Panc1 (cell line): ENCODE results near the gene ACER1.

Experiments used
- POLR2AphosphoS5 ChIP-seq: IDR thresholded peaks from 2 replicates; pipeline ENCODE4 v1.6.1; 2012; ENCODE audit warnings: mild to moderate bottlenecking, low read depth, low read length, moderate library complexity
- TCF7L2 ChIP-seq: IDR thresholded peaks from 2 replicates; pipeline ENCODE4 v1.6.1; 2011; ENCODE audit warnings: mild to moderate bottlenecking, low read depth, low read length, inconsistent platforms
- TF ChIP-seq, protein P1 (sequence below): fragments of 450-650 bp; IDR thresholded peaks from 2 replicates; pipeline ENCODE4 v1.5.1; 2017; ENCODE audit warnings: mild to moderate bottlenecking
- TF ChIP-seq, protein P2 (sequence below), 2 experiments: IDR thresholded peaks; 2 replicates each; pipeline ENCODE4 v1.6.1; 2011 to 2012; ENCODE audit warnings: low read depth in 2 of 2, control low read depth in 1 of 2, low read length in 1 of 2, mild to moderate bottlenecking in 1 of 2, moderate library complexity in 1 of 2; ENCODE audit not compliant: insufficient read depth in 1 of 2

- TF ChIP-seq, protein P1, sequence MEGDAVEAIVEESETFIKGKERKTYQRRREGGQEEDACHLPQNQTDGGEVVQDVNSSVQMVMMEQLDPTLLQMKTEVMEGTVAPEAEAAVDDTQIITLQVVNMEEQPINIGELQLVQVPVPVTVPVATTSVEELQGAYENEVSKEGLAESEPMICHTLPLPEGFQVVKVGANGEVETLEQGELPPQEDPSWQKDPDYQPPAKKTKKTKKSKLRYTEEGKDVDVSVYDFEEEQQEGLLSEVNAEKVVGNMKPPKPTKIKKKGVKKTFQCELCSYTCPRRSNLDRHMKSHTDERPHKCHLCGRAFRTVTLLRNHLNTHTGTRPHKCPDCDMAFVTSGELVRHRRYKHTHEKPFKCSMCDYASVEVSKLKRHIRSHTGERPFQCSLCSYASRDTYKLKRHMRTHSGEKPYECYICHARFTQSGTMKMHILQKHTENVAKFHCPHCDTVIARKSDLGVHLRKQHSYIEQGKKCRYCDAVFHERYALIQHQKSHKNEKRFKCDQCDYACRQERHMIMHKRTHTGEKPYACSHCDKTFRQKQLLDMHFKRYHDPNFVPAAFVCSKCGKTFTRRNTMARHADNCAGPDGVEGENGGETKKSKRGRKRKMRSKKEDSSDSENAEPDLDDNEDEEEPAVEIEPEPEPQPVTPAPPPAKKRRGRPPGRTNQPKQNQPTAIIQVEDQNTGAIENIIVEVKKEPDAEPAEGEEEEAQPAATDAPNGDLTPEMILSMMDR, result no peak
- TF ChIP-seq, protein P2, sequence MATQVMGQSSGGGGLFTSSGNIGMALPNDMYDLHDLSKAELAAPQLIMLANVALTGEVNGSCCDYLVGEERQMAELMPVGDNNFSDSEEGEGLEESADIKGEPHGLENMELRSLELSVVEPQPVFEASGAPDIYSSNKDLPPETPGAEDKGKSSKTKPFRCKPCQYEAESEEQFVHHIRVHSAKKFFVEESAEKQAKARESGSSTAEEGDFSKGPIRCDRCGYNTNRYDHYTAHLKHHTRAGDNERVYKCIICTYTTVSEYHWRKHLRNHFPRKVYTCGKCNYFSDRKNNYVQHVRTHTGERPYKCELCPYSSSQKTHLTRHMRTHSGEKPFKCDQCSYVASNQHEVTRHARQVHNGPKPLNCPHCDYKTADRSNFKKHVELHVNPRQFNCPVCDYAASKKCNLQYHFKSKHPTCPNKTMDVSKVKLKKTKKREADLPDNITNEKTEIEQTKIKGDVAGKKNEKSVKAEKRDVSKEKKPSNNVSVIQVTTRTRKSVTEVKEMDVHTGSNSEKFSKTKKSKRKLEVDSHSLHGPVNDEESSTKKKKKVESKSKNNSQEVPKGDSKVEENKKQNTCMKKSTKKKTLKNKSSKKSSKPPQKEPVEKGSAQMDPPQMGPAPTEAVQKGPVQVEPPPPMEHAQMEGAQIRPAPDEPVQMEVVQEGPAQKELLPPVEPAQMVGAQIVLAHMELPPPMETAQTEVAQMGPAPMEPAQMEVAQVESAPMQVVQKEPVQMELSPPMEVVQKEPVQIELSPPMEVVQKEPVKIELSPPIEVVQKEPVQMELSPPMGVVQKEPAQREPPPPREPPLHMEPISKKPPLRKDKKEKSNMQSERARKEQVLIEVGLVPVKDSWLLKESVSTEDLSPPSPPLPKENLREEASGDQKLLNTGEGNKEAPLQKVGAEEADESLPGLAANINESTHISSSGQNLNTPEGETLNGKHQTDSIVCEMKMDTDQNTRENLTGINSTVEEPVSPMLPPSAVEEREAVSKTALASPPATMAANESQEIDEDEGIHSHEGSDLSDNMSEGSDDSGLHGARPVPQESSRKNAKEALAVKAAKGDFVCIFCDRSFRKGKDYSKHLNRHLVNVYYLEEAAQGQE (IDR thresholded peaks at IDR 0.05; ENCODE audit: insufficient read depth in 1 of 2, low read depth in 2 of 2, low read length in 1 of 2), result no peak
- no peak for TF ChIP-seq POLR2AphosphoS5
- TF ChIP-seq TCF7L2, result no peak
Measured at GRCh38 chr19:6271251-6271650, 62.2 kb downstream of the ACER1 start.
